HEK293 (cell line): ENCODE results near the gene VASH2.

Experiments used
- CTCF ChIA-PET: fragments of 350-600 bp; formaldehyde crosslinking; extraction: SDS; loops from one replicate; lab custom pipeline; 2021; ENCODE audit warnings: antibody characterized with exemption; lab: Yijun Ruan, JAX
- POLR2A ChIA-PET: fragments of 300-600 bp; formaldehyde crosslinking; extraction: SDS; loops from one replicate; lab custom pipeline; 2020; ENCODE audit warnings: antibody characterized with exemption, inconsistent platforms; lab: Yijun Ruan, JAX
- H3K27ac ChIP-seq: fragments of 200-500 bp; sonication (Bioruptor generic); 2 replicates; pipeline ENCODE4 v1.5.1; 2014; ENCODE audit warnings: low read depth, low read length, control low read depth, inconsistent platforms; ENCODE audit errors: extremely low read depth
- H3K36me3 ChIP-seq, 2 experiments: fragments of 200-500 bp in 1 of 2; sonication (Bioruptor generic) in 1 of 2; 1 replicate in 1 of 2; 2 replicates in 1 of 2; pipeline ENCODE4 v1.5.1; 2014 to 2017; ENCODE audit warnings: inconsistent platforms in 2 of 2, low read length in 2 of 2; ENCODE audit not compliant: control insufficient read depth in 2 of 2, insufficient read depth in 1 of 2
- H3K4me1 ChIP-seq: fragments of 200-500 bp; sonication (Bioruptor generic); 2 replicates; pipeline ENCODE4 v1.5.1; 2014; ENCODE audit warnings: mild to moderate bottlenecking, low read length, inconsistent platforms; ENCODE audit not compliant: control insufficient read depth, insufficient read depth
- H3K4me3 ChIP-seq: 2 replicates; pipeline ENCODE4 v1.5.1; 2011; ENCODE audit warnings: low read depth, mild to moderate bottlenecking, control low read depth, low read length, moderate library complexity
- H3K9me3 ChIP-seq: fragments of 200-500 bp; sonication (Bioruptor generic); 2 replicates; pipeline ENCODE4 v1.5.1; 2014; ENCODE audit warnings: low read depth, low read length, inconsistent platforms; ENCODE audit not compliant: control insufficient read depth, insufficient read depth
- BCL11B ChIP-seq: fragments of 450-650 bp; formaldehyde crosslinking; IDR thresholded peaks from 2 replicates; pipeline ENCODE4 v1.5.1; 2016; ENCODE audit warnings: low read depth, missing biosample characterization, missing genetic modification characterization
- GLIS2 ChIP-seq: fragments of 450-650 bp; formaldehyde crosslinking; IDR thresholded peaks from 2 replicates; pipeline ENCODE4 v1.5.1; 2016; ENCODE audit warnings: missing biosample characterization, missing genetic modification characterization
- OVOL3 ChIP-seq: fragments of 450-650 bp; formaldehyde crosslinking; IDR thresholded peaks from 2 replicates; pipeline ENCODE4 v1.5.1; 2016; ENCODE audit warnings: missing biosample characterization, missing genetic modification characterization
- PRDM2 ChIP-seq: fragments of 450-650 bp; formaldehyde crosslinking; IDR thresholded peaks from 2 replicates; pipeline ENCODE4 v1.5.1; 2016; ENCODE audit warnings: missing biosample characterization, missing genetic modification characterization, borderline replicate concordance
- PRDM6 ChIP-seq: fragments of 450-650 bp; formaldehyde crosslinking; IDR thresholded peaks from 2 replicates; pipeline ENCODE4 v1.5.1; 2017; ENCODE audit warnings: missing biosample characterization, missing genetic modification characterization
- REPIN1 ChIP-seq: fragments of 450-650 bp; formaldehyde crosslinking; IDR thresholded peaks from 2 replicates; pipeline ENCODE4 v1.5.1; 2017; ENCODE audit warnings: missing biosample characterization, missing genetic modification characterization, low read depth
- SCRT2 ChIP-seq: fragments of 450-650 bp; formaldehyde crosslinking; IDR thresholded peaks from 2 replicates; pipeline ENCODE4 v1.5.1; 2016; ENCODE audit warnings: missing biosample characterization, missing genetic modification characterization
- ZBTB17 ChIP-seq: fragments of 450-650 bp; formaldehyde crosslinking; IDR thresholded peaks from 2 replicates; pipeline ENCODE4 v1.5.1; 2016; ENCODE audit warnings: missing biosample characterization, missing genetic modification characterization
- ZBTB48 ChIP-seq: fragments of 450-650 bp; formaldehyde crosslinking; IDR thresholded peaks from 2 replicates; pipeline ENCODE4 v1.5.1; 2016; ENCODE audit warnings: missing biosample characterization, missing genetic modification characterization
- ZNF10 ChIP-seq: fragments of 450-650 bp; formaldehyde crosslinking; IDR thresholded peaks from 2 replicates; pipeline ENCODE4 v1.5.1; 2017; ENCODE audit warnings: missing biosample characterization, missing genetic modification characterization
- ZNF274 ChIP-seq, 2 experiments: fragments of 200-500 bp in 1 of 2; fragments of 450-650 bp in 1 of 2; sonication (Bioruptor generic) in 1 of 2; formaldehyde crosslinking in 1 of 2; IDR thresholded peaks; 2 replicates each; pipeline versions ENCODE4 v1.5.1 to v1.6.1; 2014 to 2016; ENCODE audit warnings: borderline replicate concordance in 1 of 2, inconsistent platforms in 1 of 2, low read length in 1 of 2, missing biosample characterization in 1 of 2, missing genetic modification characterization in 1 of 2
- ZNF366 ChIP-seq: fragments of 450-650 bp; formaldehyde crosslinking; conservative IDR thresholded peaks from 2 replicates; pipeline ENCODE4 v1.5.1; 2016; ENCODE audit warnings: missing biosample characterization, missing genetic modification characterization
- ZNF473 ChIP-seq: fragments of 450-650 bp; formaldehyde crosslinking; IDR thresholded peaks from 2 replicates; pipeline ENCODE4 v1.5.1; 2017; ENCODE audit warnings: missing biosample characterization, missing genetic modification characterization
- ZNF514 ChIP-seq: fragments of 450-650 bp; formaldehyde crosslinking; IDR thresholded peaks from 2 replicates; pipeline ENCODE4 v1.5.1; 2016; ENCODE audit warnings: missing biosample characterization, missing genetic modification characterization
- ZNF529 ChIP-seq: fragments of 450-650 bp; formaldehyde crosslinking; IDR thresholded peaks from 2 replicates; pipeline ENCODE4 v1.5.1; 2017; ENCODE audit warnings: missing genetic modification characterization, missing biosample characterization; ENCODE audit not compliant: insufficient replicate concordance
- ZNF660 ChIP-seq: fragments of 450-650 bp; IDR thresholded peaks from 2 replicates; pipeline ENCODE4 v1.5.1; 2018; ENCODE audit warnings: missing biosample characterization, mild to moderate bottlenecking, missing genetic modification characterization
- ZNF707 ChIP-seq: fragments of 450-650 bp; formaldehyde crosslinking; IDR thresholded peaks from 2 replicates; pipeline ENCODE4 v1.5.1; 2016; ENCODE audit warnings: missing biosample characterization, missing genetic modification characterization
- ZNF843 ChIP-seq: fragments of 450-650 bp; formaldehyde crosslinking; IDR thresholded peaks from 2 replicates; pipeline ENCODE4 v1.5.1; 2016; ENCODE audit warnings: missing biosample characterization, missing genetic modification characterization
- TF ChIP-seq, protein P1 (sequence below): IDR thresholded peaks from 2 replicates; pipeline ENCODE4 v1.6.1; 2011; ENCODE audit warnings: mild to moderate bottlenecking, low read depth, low read length, borderline replicate concordance

Gene VASH2

DNA sequence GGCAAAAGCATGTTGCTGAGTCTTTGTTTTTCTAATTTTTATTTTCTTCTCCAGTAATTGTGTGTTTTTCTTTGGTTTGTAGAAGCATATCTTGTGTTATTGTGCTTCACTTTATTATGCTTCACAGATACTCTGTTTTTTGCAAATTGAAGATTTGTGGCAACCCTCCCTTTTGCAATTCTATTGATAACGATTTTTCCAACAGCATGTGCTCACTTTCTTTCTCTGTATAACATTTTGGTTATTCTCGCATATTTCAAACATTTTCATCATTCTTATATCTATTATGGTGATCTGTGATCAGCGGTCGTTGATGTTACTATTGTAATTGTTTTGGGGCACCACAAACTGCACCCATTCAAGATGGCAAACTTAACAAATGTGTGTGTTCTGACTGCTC, 69.1 kb downstream of the VASH2 start:
- TF ChIP-seq SCRT2 (tag by site-specific recombination) (no peak), OVOL3 (no peak), ZBTB17 (tag by site-specific recombination) (no peak), ZNF10 (tag by site-specific recombination) (no peak), ZNF366 (no peak), REPIN1 (tag by site-specific recombination) (no peak), ZNF274 (IDR thresholded peaks at IDR 0.05; ENCODE audit: low read length) (no peak), ZNF274 (tag by site-specific recombination; IDR thresholded peaks at IDR 0.05; ENCODE audit: borderline replicate concordance) (no peak), ZNF843 (tag by site-specific recombination) (no peak), ZNF707 (tag by site-specific recombination) (no peak), BCL11B (no peak), ZBTB48 (no peak), PRDM6 (tag by site-specific recombination) (no peak), ZNF514 (no peak), GLIS2 (no peak), ZNF660 (tag by site-specific recombination) (no peak), ZNF529 (no peak), PRDM2 (tag by site-specific recombination) (no peak)
- TF ChIP-seq, protein P1, sequence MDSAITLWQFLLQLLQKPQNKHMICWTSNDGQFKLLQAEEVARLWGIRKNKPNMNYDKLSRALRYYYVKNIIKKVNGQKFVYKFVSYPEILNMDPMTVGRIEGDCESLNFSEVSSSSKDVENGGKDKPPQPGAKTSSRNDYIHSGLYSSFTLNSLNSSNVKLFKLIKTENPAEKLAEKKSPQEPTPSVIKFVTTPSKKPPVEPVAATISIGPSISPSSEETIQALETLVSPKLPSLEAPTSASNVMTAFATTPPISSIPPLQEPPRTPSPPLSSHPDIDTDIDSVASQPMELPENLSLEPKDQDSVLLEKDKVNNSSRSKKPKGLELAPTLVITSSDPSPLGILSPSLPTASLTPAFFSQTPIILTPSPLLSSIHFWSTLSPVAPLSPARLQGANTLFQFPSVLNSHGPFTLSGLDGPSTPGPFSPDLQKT, result no peak
- TF ChIP-seq, all 188 proteins: peak for 0
- Histone ChIP-seq H3K36me3 (no peaks in the 10 kb centered on the region), H3K4me1 (no peaks in the 10 kb centered on the region), H3K27ac (no peak overlapping the region), H3K9me3 (no peaks in the 10 kb centered on the region), H3K4me3 (no peak overlapping the region)
- ChIA-PET CTCF (no interaction called here), POLR2A (no interaction called here)

DNA sequence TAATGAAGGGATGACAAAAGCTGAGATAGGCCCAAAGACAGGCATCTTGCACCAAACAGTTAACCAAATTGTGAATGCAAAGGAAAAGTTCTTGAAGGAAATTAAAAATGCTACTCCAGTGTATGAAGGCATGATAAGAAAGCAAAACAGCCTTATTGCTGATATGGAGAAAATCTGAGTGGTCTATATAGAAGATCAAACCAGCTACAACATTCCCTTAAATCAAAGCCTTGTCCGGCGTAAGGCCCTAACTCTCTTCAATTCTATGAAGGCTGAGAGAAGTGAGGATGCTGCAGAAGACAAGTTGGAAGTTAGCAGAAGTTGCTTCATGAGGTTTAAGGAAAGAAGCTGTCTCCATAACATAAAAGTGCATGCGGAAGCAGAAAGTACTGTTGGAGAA, 69.7 kb downstream of the VASH2 start:
- CTCF ChIA-PET, result no interaction called here
- no peak for TF ChIP-seq ZNF473 (tag by site-specific recombination)
- Histone ChIP-seq H3K4me3 (no peak overlapping the region), H3K27ac (no peak overlapping the region), H3K36me3 (no peaks in the 10 kb centered on the region), H3K4me1 (no peaks in the 10 kb centered on the region), H3K9me3 (no peaks in the 10 kb centered on the region)
- POLR2A ChIA-PET, result no interaction called here
